Ovary (tissue), 3 donors: ENCODE measurements around the gene RFC3.

Experiments used
- EP300 ChIP-seq: sonication (generic); formaldehyde crosslinking; IDR thresholded peaks from one replicate; pipeline ENCODE4 v1.6.1; 2017; ENCODE audit warnings: antibody characterized with exemption
- POLR2A ChIP-seq: fragments of 450-650 bp; IDR thresholded peaks from one replicate; pipeline ENCODE4 v1.6.1; 2017; ENCODE audit warnings: antibody characterized with exemption, mild to moderate bottlenecking, moderate library complexity
- TF ChIP-seq, protein P1 (sequence below), 3 donors: fragments of 450-650 bp in 2 of 3; fragments of 200-600 bp in 1 of 3; IDR thresholded peaks; one replicate each; pipeline versions ENCODE4 v1.5.1 to v1.8.0; 2016 to 2022; ENCODE audit warnings: antibody characterized with exemption in 3 of 3, mild to moderate bottlenecking in 1 of 3
- donor health status: DM: no; HTN: no; CAD: no.

DNA sequence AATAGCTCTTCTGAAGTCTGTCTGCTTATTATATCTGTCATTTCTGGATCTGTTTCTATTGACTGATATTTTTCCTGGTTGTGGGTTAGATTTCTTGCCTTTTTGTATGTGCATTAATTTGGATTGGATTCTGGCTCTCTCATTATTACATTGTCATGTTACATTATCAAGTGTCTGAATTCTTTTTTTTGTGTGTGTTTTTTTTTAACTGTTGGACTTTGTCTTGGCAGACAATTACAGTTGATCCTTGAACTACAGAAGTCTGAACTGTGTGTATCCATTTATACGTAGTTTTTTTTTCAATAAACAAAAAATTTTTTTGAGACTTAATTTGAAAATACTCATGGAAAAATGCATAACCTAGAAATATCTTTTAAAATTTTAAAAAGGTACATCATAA, 22.5 kb downstream of the RFC3 start:
- TF ChIP-seq, protein P1, sequence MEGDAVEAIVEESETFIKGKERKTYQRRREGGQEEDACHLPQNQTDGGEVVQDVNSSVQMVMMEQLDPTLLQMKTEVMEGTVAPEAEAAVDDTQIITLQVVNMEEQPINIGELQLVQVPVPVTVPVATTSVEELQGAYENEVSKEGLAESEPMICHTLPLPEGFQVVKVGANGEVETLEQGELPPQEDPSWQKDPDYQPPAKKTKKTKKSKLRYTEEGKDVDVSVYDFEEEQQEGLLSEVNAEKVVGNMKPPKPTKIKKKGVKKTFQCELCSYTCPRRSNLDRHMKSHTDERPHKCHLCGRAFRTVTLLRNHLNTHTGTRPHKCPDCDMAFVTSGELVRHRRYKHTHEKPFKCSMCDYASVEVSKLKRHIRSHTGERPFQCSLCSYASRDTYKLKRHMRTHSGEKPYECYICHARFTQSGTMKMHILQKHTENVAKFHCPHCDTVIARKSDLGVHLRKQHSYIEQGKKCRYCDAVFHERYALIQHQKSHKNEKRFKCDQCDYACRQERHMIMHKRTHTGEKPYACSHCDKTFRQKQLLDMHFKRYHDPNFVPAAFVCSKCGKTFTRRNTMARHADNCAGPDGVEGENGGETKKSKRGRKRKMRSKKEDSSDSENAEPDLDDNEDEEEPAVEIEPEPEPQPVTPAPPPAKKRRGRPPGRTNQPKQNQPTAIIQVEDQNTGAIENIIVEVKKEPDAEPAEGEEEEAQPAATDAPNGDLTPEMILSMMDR (IDR thresholded peaks at IDR 0.05): no peak
- no peak for TF ChIP-seq EP300
- no peak for TF ChIP-seq POLR2A
